DLD1 (cell line): ENCODE measurements around the gene RWDD3.

Source experiments
- in situ Hi-C: cut with HindIII; loops from 2 replicates; pipeline ENCODE4 v1.10.0; 2017; ENCODE audit warnings: low sequenced_read_pairs

RWDD3 gene

GRCh38 chr1:95281781-95282517 lies 47.9 kb downstream of the RWDD3 start:
- in situ Hi-C loops, result no loop called here

GRCh38 chr1:95282518-95282895 lies 48.5 kb downstream of the RWDD3 start:
- in situ Hi-C loops, result no loop called here

DNA sequence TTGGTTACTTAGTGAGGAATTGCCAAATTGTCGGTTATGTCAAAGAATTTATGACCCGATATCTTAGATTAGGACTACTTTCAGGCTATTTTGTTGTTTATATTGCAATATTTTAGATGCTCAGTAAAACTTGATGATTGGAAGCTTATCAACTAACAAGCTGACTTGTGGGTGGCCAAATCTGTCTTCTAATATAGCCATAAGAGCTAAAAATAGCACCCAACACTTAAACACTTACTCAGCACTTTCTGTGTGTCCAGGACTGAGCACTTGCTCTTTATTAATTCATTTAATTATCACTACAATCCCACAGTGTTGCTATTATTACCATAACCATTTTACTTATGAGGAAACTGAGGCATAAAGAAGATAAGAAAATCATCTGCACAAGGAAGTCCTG lies 50.4 kb downstream of the RWDD3 start:
- in situ Hi-C loops, result no loop called here

- in situ Hi-C loops, result no loop called here
Observed at GRCh38 chr1:95286479-95286878, 52.5 kb downstream of the RWDD3 start.

DNA sequence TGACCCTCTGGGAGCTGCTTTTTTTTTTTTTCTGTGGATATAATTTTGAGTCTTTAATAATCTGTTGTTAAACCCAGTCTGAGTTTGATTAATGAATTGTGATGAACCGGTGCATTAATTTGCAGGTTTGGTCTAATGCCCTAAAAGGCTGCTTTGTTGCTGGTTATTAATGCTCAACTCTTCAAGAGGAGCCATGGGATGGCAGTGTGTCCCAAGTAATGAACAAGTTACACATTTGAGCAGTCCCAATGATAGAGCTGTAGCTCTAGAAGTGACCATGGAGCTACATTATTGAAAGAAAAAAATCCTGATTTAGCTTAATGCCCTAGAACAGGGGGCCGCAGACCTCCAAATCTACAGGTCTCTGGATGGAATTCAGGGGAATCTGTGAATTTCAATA lies 53.1 kb downstream of the RWDD3 start:
- in situ Hi-C loops, result no loop called here

GRCh38 chr1:95287825-95288224 lies 53.8 kb downstream of the RWDD3 start:
- in situ Hi-C loops, result no loop called here
